ENCODE measurements around the gene MLLT1.

Gene MLLT1

GRCh38 chr19:6229951-6230712, 49.6 kb downstream of the MLLT1 start:
- TF ChIP-seq, protein P1, sequence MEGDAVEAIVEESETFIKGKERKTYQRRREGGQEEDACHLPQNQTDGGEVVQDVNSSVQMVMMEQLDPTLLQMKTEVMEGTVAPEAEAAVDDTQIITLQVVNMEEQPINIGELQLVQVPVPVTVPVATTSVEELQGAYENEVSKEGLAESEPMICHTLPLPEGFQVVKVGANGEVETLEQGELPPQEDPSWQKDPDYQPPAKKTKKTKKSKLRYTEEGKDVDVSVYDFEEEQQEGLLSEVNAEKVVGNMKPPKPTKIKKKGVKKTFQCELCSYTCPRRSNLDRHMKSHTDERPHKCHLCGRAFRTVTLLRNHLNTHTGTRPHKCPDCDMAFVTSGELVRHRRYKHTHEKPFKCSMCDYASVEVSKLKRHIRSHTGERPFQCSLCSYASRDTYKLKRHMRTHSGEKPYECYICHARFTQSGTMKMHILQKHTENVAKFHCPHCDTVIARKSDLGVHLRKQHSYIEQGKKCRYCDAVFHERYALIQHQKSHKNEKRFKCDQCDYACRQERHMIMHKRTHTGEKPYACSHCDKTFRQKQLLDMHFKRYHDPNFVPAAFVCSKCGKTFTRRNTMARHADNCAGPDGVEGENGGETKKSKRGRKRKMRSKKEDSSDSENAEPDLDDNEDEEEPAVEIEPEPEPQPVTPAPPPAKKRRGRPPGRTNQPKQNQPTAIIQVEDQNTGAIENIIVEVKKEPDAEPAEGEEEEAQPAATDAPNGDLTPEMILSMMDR (conservative IDR thresholded peaks at IDR 0.05; ENCODE audit: low read depth), result no peak
- ChIA-PET CTCF (interaction anchor here (1.0 kb wide), 1 partner anchor 12 kb away, joined by 3 read pairs; no protein-coding TSS in a partner anchor), POLR2A (ENCODE audit: low non-redundant PET) (interaction anchor here (0.9 kb wide), 1 partner anchor 143 kb away, joined by 9 read pairs; the partner anchor contains the start of gene ALKBH7)
- no peak for DNase-seq (ENCODE audit: low spot score)
- peak overlapping the region; percentile 99 for H3K27ac ChIP-seq

DNA sequence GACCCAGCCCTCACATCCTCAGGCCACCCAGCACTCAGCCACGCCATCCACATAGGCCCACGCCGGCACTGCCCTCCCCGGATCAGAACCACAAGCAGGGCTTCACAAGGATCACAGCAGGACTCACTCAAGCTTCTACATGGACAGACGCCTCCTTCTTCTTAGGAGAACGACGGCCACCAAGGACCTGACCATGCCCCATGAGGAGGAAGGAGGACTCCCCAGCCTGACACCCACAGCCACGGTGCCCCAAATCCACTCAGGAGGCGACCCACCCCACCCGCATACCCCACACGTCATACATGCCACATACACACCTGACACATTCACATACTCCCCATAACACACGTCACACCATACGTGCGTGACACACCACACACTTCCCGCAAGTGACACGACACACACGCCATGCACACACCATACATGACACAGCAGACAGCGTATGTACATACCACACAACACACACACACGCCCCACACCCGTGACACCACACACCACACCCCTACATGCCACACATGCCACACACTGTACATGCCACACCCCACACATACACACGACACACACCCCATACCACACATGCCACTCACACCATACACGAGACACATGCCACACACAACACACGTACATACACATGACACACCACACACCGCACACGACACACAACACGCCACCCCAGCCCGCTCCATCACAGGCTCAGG, 50.4 kb downstream of the MLLT1 start:
- ChIA-PET POLR2A (ENCODE audit: low non-redundant PET) (no interaction called here), CTCF (no interaction called here)
- DNase-seq (ENCODE audit: low spot score), result no peak
- peak overlapping the region; percentile 99 for H3K27ac ChIP-seq
- TF ChIP-seq, protein P1 (conservative IDR thresholded peaks at IDR 0.05; ENCODE audit: low read depth), result no peak

- CTCF ChIA-PET, result no interaction called here
- DNase-seq (ENCODE audit: low spot score), result no peak
- TF ChIP-seq, protein P1 (conservative IDR thresholded peaks at IDR 0.05; ENCODE audit: low read depth), result no peak
- POLR2A ChIA-PET (ENCODE audit: low non-redundant PET), result no interaction called here
- H3K27ac ChIP-seq, result peak overlapping the region; percentile 99
Measured at GRCh38 chr19:6228551-6229215, 51.1 kb downstream of the MLLT1 start.

DNA sequence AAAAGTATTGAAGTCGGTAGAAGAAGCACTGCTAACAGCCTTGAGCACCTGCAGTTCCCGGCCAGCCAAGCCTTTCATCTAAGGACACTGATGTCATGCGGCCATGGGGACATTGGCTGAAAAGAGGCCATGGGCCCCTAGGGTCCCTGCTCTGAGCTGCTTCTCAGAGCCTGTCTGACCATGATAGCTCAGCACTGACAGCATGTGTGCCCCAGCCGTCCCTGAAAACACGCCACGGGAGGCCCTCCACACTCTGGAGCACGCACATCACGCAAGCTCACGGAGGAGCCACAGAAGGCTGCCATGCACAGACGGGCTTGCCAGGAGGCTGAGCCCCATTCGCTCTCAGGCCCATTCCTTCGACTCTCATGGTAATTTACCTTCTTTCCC, 51.8 kb downstream of the MLLT1 start:
- TF ChIP-seq, protein P1 (conservative IDR thresholded peaks at IDR 0.05; ENCODE audit: low read depth), result no peak
- CTCF ChIA-PET, result no interaction called here
- peak overlapping the region; percentile 99 for H3K27ac ChIP-seq
- POLR2A ChIA-PET (ENCODE audit: low non-redundant PET), result interaction anchor here (0.6 kb wide), 1 partner anchor 387 kb away, joined by 8 read pairs; no protein-coding TSS in a partner anchor
- DNase-seq (ENCODE audit: low spot score), result no peak

GRCh38 chr19:6227156-6227935, 52.4 kb downstream of the MLLT1 start:
- TF ChIP-seq, protein P1 (conservative IDR thresholded peaks at IDR 0.05; ENCODE audit: low read depth), result no peak
- ChIA-PET POLR2A (ENCODE audit: low non-redundant PET) (interaction anchor here (0.6 kb wide), 1 partner anchor 387 kb away, joined by 8 read pairs; no protein-coding TSS in a partner anchor), CTCF (no interaction called here)
- no peak for DNase-seq (ENCODE audit: low spot score)
- peak overlapping the region; percentile 99 for H3K27ac ChIP-seq
